K562 (cell line): ENCODE measurements around the gene LIPE. TPM values are rescaled to one million over a fixed set of nuclear protein-coding genes. Genes with fewer than 3 reads are reported as not detected.

Experiments
- ATAC-seq: fragments of 200-7000 bp; cut with Tn5 transposase; 3 replicates; pipeline ENCODE4 v1.9.1; 2020; ENCODE audit warnings: moderate library complexity
- BruUV-seq: library from RNA; stranded (reverse); fragments of 400-500 nt; replicated peaks from 2 replicates; lab custom pipeline; 2021; lab: Mats Ljungman, UMichigan
- CTCF ChIA-PET: fragments of 300-600 bp; formaldehyde crosslinking; extraction: SDS; loops from one replicate; lab custom pipeline; 2021; ENCODE audit warnings: low intra/inter-chr PET ratio; lab: Yijun Ruan, JAX
- POLR2A ChIA-PET: fragments of 300-600, 350-650 bp; sonication (Branson Sonifier 250); formaldehyde crosslinking; extraction: SDS; loops from one replicate; lab custom pipeline; 2021; ENCODE audit warnings: antibody characterized with exemption, inconsistent platforms; lab: Yijun Ruan, JAX
- DNase-seq, 4 experiments: peaks; one replicate each; pipeline versions ENCODE4 v3.0.0 to v3.0.0-alpha.2; 2011 to 2018; ENCODE audit warnings: low spot score in 3 of 4, mixed read lengths in 3 of 4; ENCODE audit errors: extremely low read depth in 1 of 4
- FAIRE-seq: peaks from 2 replicates; lab custom pipeline; 2011; peaks lifted over from hg19 to GRCh38; lab: Jason Lieb, UNC
- H2AFZ ChIP-seq: 2 replicates; pipeline ENCODE4 v1.6.0; 2011; ENCODE audit warnings: low read depth, low read length, control low read depth, inconsistent platforms
- H3K27ac ChIP-seq: fragments of 200-600 bp; 3 replicates; pipeline ENCODE4 v1.8.0; 2011; ENCODE audit warnings: low read depth, mild to moderate bottlenecking, control low read depth, inconsistent platforms, low read length, moderate library complexity, mixed read lengths; ENCODE audit errors: extremely low read depth
- H3K27me3 ChIP-seq, 2 experiments: fragments of 300-600 bp in 1 of 2; 2 replicates in 1 of 2; 3 replicates in 1 of 2; pipeline versions ENCODE4 v1.6.0 to v1.8.0; 2011; ENCODE audit warnings: inconsistent platforms in 2 of 2, low read length in 2 of 2, mild to moderate bottlenecking in 1 of 2, mixed read lengths in 1 of 2, moderate library complexity in 1 of 2; ENCODE audit not compliant: control insufficient read depth in 2 of 2, insufficient read depth in 2 of 2
- H3K36me3 ChIP-seq: fragments of 300-600 bp; 3 replicates; pipeline ENCODE4 v1.8.0; 2011; ENCODE audit warnings: mild to moderate bottlenecking, low read length, inconsistent platforms; ENCODE audit not compliant: control insufficient read depth, insufficient read depth
- H3K4me1 ChIP-seq, 2 experiments: fragments of 200-600 bp in 1 of 2; replicated peaks in 1 of 2; 2 replicates in 1 of 2; 3 replicates in 1 of 2; pipeline versions ENCODE4 v1.5.1 to v1.8.0; 2011; ENCODE audit warnings: inconsistent platforms in 2 of 2, low read length in 2 of 2, mild to moderate bottlenecking in 1 of 2, mixed read lengths in 1 of 2, moderate library complexity in 1 of 2; ENCODE audit not compliant: control insufficient read depth in 2 of 2, insufficient read depth in 2 of 2
- H3K4me2 ChIP-seq: 2 replicates; pipeline ENCODE4 v1.6.1; 2011; ENCODE audit warnings: low read length, control low read depth, inconsistent platforms, mixed read lengths; ENCODE audit not compliant: insufficient read depth
- H3K4me3 ChIP-seq: fragments of 200-600 bp; sonication (generic), shearing (Covaris generic); 2 replicates; pipeline ENCODE4 v1.5.1; 2016; ENCODE audit warnings: control low read depth, inconsistent platforms
- H3K79me2 ChIP-seq: fragments of 200-600 bp; 3 replicates; pipeline ENCODE4 v1.8.0; 2011; ENCODE audit warnings: low read length, inconsistent platforms; ENCODE audit not compliant: control insufficient read depth, insufficient read depth
- H3K9ac ChIP-seq, 2 experiments: 2 replicates each; pipeline versions ENCODE4 v1.6.0 to v1.6.1; 2011; ENCODE audit warnings: low read depth in 2 of 2, low read length in 2 of 2, control low read depth in 1 of 2, inconsistent platforms in 1 of 2, mild to moderate bottlenecking in 1 of 2, mixed read lengths in 1 of 2; ENCODE audit not compliant: insufficient read depth in 1 of 2
- H3K9me1 ChIP-seq: one replicate; pipeline ENCODE4 v1.6.0; 2011; ENCODE audit warnings: inconsistent platforms, mild to moderate bottlenecking, low read length, moderate library complexity; ENCODE audit not compliant: control insufficient read depth, insufficient read depth
- H3K9me3 ChIP-seq: replicated peaks from 2 replicates; pipeline ENCODE4 v1.5.1; 2011; ENCODE audit warnings: low read depth, low read length, inconsistent platforms; ENCODE audit not compliant: control insufficient read depth, insufficient read depth
- H4K20me1 ChIP-seq: replicated peaks from 2 replicates; pipeline ENCODE4 v1.6.1; 2011; ENCODE audit warnings: low read length, inconsistent platforms, mixed read lengths; ENCODE audit not compliant: control insufficient read depth, insufficient read depth
- CEBPB ChIP-seq: fragments of 450-650 bp; IDR thresholded peaks from 2 replicates; pipeline ENCODE4 v1.6.1; 2016; ENCODE audit warnings: missing genetic modification characterization, missing compliant biosample characterization
- E2F5 ChIP-seq: sonication (generic); formaldehyde crosslinking; IDR thresholded peaks from 2 replicates; pipeline ENCODE4 v1.8.0; 2022; ENCODE audit warnings: mild to moderate bottlenecking, missing genetic modification reagents
- HIVEP1 ChIP-seq: fragments of 250-450 bp; sonication (Bioruptor Pico); IDR thresholded peaks from 2 replicates; pipeline ENCODE4 v1.4.0; 2020; ENCODE audit warnings: mild to moderate bottlenecking
- HMG20A ChIP-seq: fragments of 450-650 bp; formaldehyde crosslinking; conservative IDR thresholded peaks from 2 replicates; pipeline ENCODE4 v1.4.0; 2020; ENCODE audit warnings: mild to moderate bottlenecking, mixed read lengths
- POLR2G ChIP-seq: fragments of 200-400 bp; formaldehyde crosslinking; IDR thresholded peaks from 2 replicates; pipeline ENCODE4 v1.6.1; 2017; ENCODE audit warnings: low read depth, mild to moderate bottlenecking, antibody characterized with exemption, low read length, moderate library complexity
- PRPF4 ChIP-seq: fragments of 200-400 bp; formaldehyde crosslinking; IDR thresholded peaks from one replicate; pipeline ENCODE4 v1.6.1; 2017; ENCODE audit warnings: low read length, low read depth, mild to moderate bottlenecking; ENCODE audit not compliant: insufficient read depth, poor library complexity, severe bottlenecking
- RCOR1 ChIP-seq, 2 experiments: IDR thresholded peaks; 2 replicates each; pipeline ENCODE4 v1.6.1; 2012; ENCODE audit warnings: low read depth in 2 of 2, low read length in 2 of 2, borderline replicate concordance in 1 of 2, improper control_type of control experiment in 1 of 2
- TOE1 ChIP-seq, 2 experiments: fragments of 450-650 bp in 1 of 2; sonication (generic) in 1 of 2; formaldehyde crosslinking in 1 of 2; IDR thresholded peaks; 2 replicates each; pipeline versions ENCODE4 v1.7.1 to v1.8.0; 2016 to 2022; ENCODE audit warnings: borderline replicate concordance in 2 of 2, mild to moderate bottlenecking in 2 of 2, antibody characterized with exemption in 1 of 2, inconsistent platforms in 1 of 2, low read depth in 1 of 2, missing genetic modification reagents in 1 of 2, moderate library complexity in 1 of 2
- WGBS: fragments of 100-300 bp; shearing (Covaris generic); methylation state at CpG from one replicate; pipeline ENCODE4 v1.1.6; 2016; ENCODE audit warnings: low coverage, mixed read lengths; ENCODE audit not compliant: insufficient coverage; ENCODE audit errors: missing lambda C conversion rate; 5-methylcytosine and 5-hydroxymethylcytosine counted together
- in situ Hi-C: fragments of 300-500 bp; cut with MboI; formaldehyde crosslinking; loops from 4 replicates; pipeline ENCODE4 v1.15.0; 2018; ENCODE audit warnings: inconsistent platforms, mixed read lengths
- intact Hi-C: fragments of 100-400 bp; cut with micrococcal nuclease; formaldehyde crosslinking; loops from 2 replicates; pipeline ENCODE4 v1.14.2; 2022
- polyA plus RNA-seq, 8 experiments: library from polyadenylated mRNA; depleted of rRNA in 4 of 8; stranded (reverse) in 5 of 8; unstranded in 3 of 8; fragments of >200 nt; fragmentation: Nextera tagmentation in 2 of 8; fragmentation: Illumina TruSeq in 1 of 8; extraction: Ambion mirVana in 2 of 8; extraction: Trizol in 1 of 8; gene quantifications; 2 replicates each; pipeline versions ENCODE4 v1.2.1 to v1.2.3, GENCODE V29; 2011 to 2014; ENCODE audit warnings: inconsistent platforms in 1 of 8, missing spikeins in 1 of 8
- total RNA-seq, 7 experiments: library from RNA; depleted of rRNA in 6 of 7; stranded (reverse); fragments of >200 nt in 6 of 7; fragmentation: Illumina TruSeq in 2 of 7; extraction: Trizol in 2 of 7; gene quantifications; 2 replicates each; pipeline versions ENCODE4 v1.2.1 to v1.2.3, GENCODE V29; 2011 to 2021; ENCODE audit warnings: low replicate concordance in 1 of 7
- TF ChIP-seq, protein P1 (sequence below): fragments of 150-350 bp; IDR thresholded peaks from 2 replicates; pipeline ENCODE4 v1.6.1; 2014; ENCODE audit warnings: low read depth, mild to moderate bottlenecking, low read length, borderline replicate concordance

The LIPE gene
- total and polyA plus RNA-seq, 9 of the 15 experiments (the other 6 are each of a cell fraction or from before 2014, with no cell fraction given), result 0.22 TPM; not detected in 8

GRCh38 chr19:42368360-42368759 is 58.8 kb downstream of the LIPE start:
- H3K4me3 ChIP-seq, result no peak overlapping the region
- no peak for ATAC-seq
- intact Hi-C loops, result no loop called here
- H2AFZ ChIP-seq, result no peak overlapping the region
- peaks cover 6% of the 10 kb centered on the region; the same call in 2 of the 3 replicates for H3K36me3 ChIP-seq
- 0 out of 2 replicates have a peak, but pooled peaks have one; percentile 29 for TF ChIP-seq POLR2G
- no peak for TF ChIP-seq PRPF4
- no peak for TF ChIP-seq HMG20A (CRISPR knock-in tag)
- TF ChIP-seq, all 486 proteins: peak for 1
- H3K9ac ChIP-seq, result no peak overlapping the region
- no peaks in the 10 kb centered on the region for H3K79me2 ChIP-seq
- no peak overlapping the region for H3K4me2 ChIP-seq
- no peak overlapping the region for H3K27ac ChIP-seq
- in situ Hi-C loops, result no loop called here
- H4K20me1 ChIP-seq, result no peaks in the 10 kb centered on the region
- no TSS peak for BruUV-seq
- H3K9me3 ChIP-seq, result 0 out of 2 replicates have a peak, but pooled peaks cover 2% of the 10 kb centered on the region
- DNase-seq (no peak), FAIRE-seq (no peak)
- no peaks in the 10 kb centered on the region for H3K27me3 ChIP-seq
- ChIA-PET CTCF (no interaction called here), POLR2A (interaction anchor here (0.7 kb wide), 1 partner anchor 201 kb away, joined by 3 read pairs; no protein-coding TSS in a partner anchor)
- H3K9me1 ChIP-seq, result no peaks in the 10 kb centered on the region
- WGBS, result 81% methylated on average over 10 of the region's 11 CpGs
- peaks cover 0 to 27% of the 10 kb centered on the region in 2 experiments; a peak in 2 of 5 replicates for H3K4me1 ChIP-seq

DNA sequence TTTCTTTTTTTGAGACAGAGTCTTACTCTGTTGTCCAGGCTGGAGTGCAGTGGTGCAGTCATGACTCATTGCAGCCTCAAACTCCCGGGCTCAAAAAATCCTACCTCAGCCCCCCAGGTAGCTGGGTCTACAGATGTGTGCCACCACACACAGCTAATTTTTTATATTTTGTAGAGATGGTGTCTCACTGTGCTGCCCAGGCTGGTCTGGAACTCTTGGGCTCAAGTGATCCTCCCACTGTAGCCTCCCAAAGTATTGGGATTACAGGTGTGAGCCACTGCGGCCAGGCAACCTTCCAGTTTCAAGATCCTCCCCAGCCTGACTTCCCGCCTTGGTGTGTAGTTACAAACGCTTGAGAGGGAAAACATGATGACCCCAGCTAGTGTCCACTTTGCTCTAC is 59.3 kb downstream of the LIPE start:
- TF ChIP-seq, protein P1, sequence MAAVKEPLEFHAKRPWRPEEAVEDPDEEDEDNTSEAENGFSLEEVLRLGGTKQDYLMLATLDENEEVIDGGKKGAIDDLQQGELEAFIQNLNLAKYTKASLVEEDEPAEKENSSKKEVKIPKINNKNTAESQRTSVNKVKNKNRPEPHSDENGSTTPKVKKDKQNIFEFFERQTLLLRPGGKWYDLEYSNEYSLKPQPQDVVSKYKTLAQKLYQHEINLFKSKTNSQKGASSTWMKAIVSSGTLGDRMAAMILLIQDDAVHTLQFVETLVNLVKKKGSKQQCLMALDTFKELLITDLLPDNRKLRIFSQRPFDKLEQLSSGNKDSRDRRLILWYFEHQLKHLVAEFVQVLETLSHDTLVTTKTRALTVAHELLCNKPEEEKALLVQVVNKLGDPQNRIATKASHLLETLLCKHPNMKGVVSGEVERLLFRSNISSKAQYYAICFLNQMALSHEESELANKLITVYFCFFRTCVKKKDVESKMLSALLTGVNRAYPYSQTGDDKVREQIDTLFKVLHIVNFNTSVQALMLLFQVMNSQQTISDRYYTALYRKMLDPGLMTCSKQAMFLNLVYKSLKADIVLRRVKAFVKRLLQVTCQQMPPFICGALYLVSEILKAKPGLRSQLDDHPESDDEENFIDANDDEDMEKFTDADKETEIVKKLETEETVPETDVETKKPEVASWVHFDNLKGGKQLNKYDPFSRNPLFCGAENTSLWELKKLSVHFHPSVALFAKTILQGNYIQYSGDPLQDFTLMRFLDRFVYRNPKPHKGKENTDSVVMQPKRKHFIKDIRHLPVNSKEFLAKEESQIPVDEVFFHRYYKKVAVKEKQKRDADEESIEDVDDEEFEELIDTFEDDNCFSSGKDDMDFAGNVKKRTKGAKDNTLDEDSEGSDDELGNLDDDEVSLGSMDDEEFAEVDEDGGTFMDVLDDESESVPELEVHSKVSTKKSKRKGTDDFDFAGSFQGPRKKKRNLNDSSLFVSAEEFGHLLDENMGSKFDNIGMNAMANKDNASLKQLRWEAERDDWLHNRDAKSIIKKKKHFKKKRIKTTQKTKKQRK, result no peak
- TF ChIP-seq TOE1 (IDR thresholded peaks at IDR 0.05; ENCODE audit: borderline replicate concordance) (no peak), TOE1 (CRISPR knock-in tag; IDR thresholded peaks at IDR 0.05; ENCODE audit: borderline replicate concordance, low read depth) (no peak), CEBPB (tag) (no peak), RCOR1 (IDR thresholded peaks at IDR 0.05; ENCODE audit: borderline replicate concordance in 1 of 2, low read depth in 2 of 2, low read length in 2 of 2) (no peak), E2F5 (CRISPR knock-in tag) (no peak), HIVEP1 (no peak)
- TF ChIP-seq, all 486 proteins: peak for 0
- Histone ChIP-seq H4K20me1 (no peaks in the 10 kb centered on the region), H3K4me1 (peaks cover 0 to 27% of the 10 kb centered on the region in 2 experiments; a peak in 2 of 5 replicates), H3K36me3 (peaks cover 6% of the 10 kb centered on the region; the same call in 2 of the 3 replicates), H3K4me3 (no peak overlapping the region), H3K79me2 (no peaks in the 10 kb centered on the region), H3K27me3 (no peaks in the 10 kb centered on the region), H3K9me3 (peaks cover 2% of the 10 kb centered on the region; the same call in 1 of the 2 replicates), H2AFZ (no peak overlapping the region), H3K4me2 (no peak overlapping the region), H3K9ac (no peak overlapping the region), H3K27ac (no peak overlapping the region), H3K9me1 (no peaks in the 10 kb centered on the region)
- in situ Hi-C loops, result no loop called here
- intact Hi-C loops, result no loop called here
- ATAC-seq, result no peak
- ChIA-PET POLR2A (interaction anchor here (0.6 to 0.7 kb wide), 3 partner anchors 21 to 1563 kb away, joined by 3 read pairs; no protein-coding TSS in a partner anchor), CTCF (no interaction called here)
- DNase-seq, result no peak
- no peak for FAIRE-seq
- BruUV-seq, result no TSS peak
- 30% methylated on average over 4 of the region's 4 CpGs for WGBS
